Nephron progenitor cell (in vitro differentiated cells): ENCODE results near the gene ATP2B3.

Experiments used
- DNase-seq: peaks from one replicate; pipeline ENCODE4 v3.0.0; 2021
- H3K27ac Mint-ChIP-seq: 2 replicates; pipeline ENCODE4 v1.8.0; 2021; ENCODE audit warnings: mild to moderate bottlenecking, moderate library complexity, mixed read lengths
- H3K27me3 Mint-ChIP-seq: 2 replicates; pipeline ENCODE4 v1.8.0; 2021; ENCODE audit warnings: mild to moderate bottlenecking, low read depth, mixed read lengths; ENCODE audit not compliant: poor library complexity
- H3K36me3 Mint-ChIP-seq: 2 replicates; pipeline ENCODE4 v1.8.0; 2021; ENCODE audit warnings: low read depth, mixed read lengths
- H3K4me1 Mint-ChIP-seq: 2 replicates; pipeline ENCODE4 v1.8.0; 2021; ENCODE audit warnings: mixed read lengths
- H3K4me3 Mint-ChIP-seq: 2 replicates; pipeline ENCODE4 v1.8.0; 2021; ENCODE audit warnings: mild to moderate bottlenecking, moderate library complexity, mixed read lengths
- H3K9me3 Mint-ChIP-seq: 2 replicates; pipeline ENCODE4 v1.8.0; 2021; ENCODE audit warnings: mild to moderate bottlenecking, moderate library complexity, mixed read lengths
- CTCF ChIP-seq: fragments of 200-600 bp; sonication (generic); IDR thresholded peaks from 2 replicates; pipeline ENCODE4 v1.5.0; 2021; ENCODE audit warnings: antibody characterized with exemption

The ATP2B3 gene

GRCh38 chrX:153500676-153501280 is 16.7 kb upstream of the ATP2B3 start:
- Mint-ChIP-seq H3K9me3 (peaks cover 16% of the 10 kb centered on the region), H3K4me1 (peaks cover 9% of the 10 kb centered on the region), H3K27ac (peak overlapping the region; percentile 18), H3K36me3 (no peaks in the 10 kb centered on the region), H3K4me3 (no peak overlapping the region), H3K27me3 (no peaks in the 10 kb centered on the region)
- no peak for TF ChIP-seq CTCF
- DNase-seq, result no peak

GRCh38 chrX:153501530-153501929 is 15.9 kb upstream of the ATP2B3 start:
- Mint-ChIP-seq H3K36me3 (no peaks in the 10 kb centered on the region), H3K4me3 (no peak overlapping the region), H3K27me3 (no peaks in the 10 kb centered on the region), H3K27ac (no peak overlapping the region), H3K9me3 (peaks cover 16% of the 10 kb centered on the region), H3K4me1 (peaks cover 9% of the 10 kb centered on the region)
- DNase-seq, result no peak
- no peak for TF ChIP-seq CTCF

- H3K36me3 Mint-ChIP-seq, result no peaks in the 10 kb centered on the region
- H3K4me3 Mint-ChIP-seq, result no peak overlapping the region
- no peak for TF ChIP-seq CTCF
- H3K27ac Mint-ChIP-seq, result peak overlapping the region; percentile 19
- H3K9me3 Mint-ChIP-seq, result peaks cover 21% of the 10 kb centered on the region
- no peak for DNase-seq
- H3K4me1 Mint-ChIP-seq, result peaks cover 9% of the 10 kb centered on the region
- no peaks in the 10 kb centered on the region for H3K27me3 Mint-ChIP-seq
Measured at GRCh38 chrX:153502131-153502530, 15.3 kb upstream of the ATP2B3 start.

- H3K4me1 Mint-ChIP-seq, result peaks cover 9% of the 10 kb centered on the region
- H3K27ac Mint-ChIP-seq, result no peak overlapping the region
- H3K4me3 Mint-ChIP-seq, result no peak overlapping the region
- no peak for DNase-seq
- H3K36me3 Mint-ChIP-seq, result no peaks in the 10 kb centered on the region
- TF ChIP-seq CTCF, result no peak
- no peaks in the 10 kb centered on the region for H3K27me3 Mint-ChIP-seq
- H3K9me3 Mint-ChIP-seq, result peaks cover 20% of the 10 kb centered on the region
Measured at GRCh38 chrX:153502796-153503195, 14.6 kb upstream of the ATP2B3 start.

- DNase-seq, result no peak
- peaks cover 9% of the 10 kb centered on the region for H3K4me1 Mint-ChIP-seq
- H3K36me3 Mint-ChIP-seq, result no peaks in the 10 kb centered on the region
Measured at GRCh38 chrX:153504445-153505016, 12.9 kb upstream of the ATP2B3 start.

More at GRCh38 chrX:153504445-153505016, 12.9 kb upstream of the ATP2B3 start:
- H3K4me3 Mint-ChIP-seq, result no peak overlapping the region
- H3K27ac Mint-ChIP-seq, result no peak overlapping the region
- H3K9me3 Mint-ChIP-seq, result peaks cover 21% of the 10 kb centered on the region
- no peaks in the 10 kb centered on the region for H3K27me3 Mint-ChIP-seq
- no peak for TF ChIP-seq CTCF
